Adrenal gland (tissue), 5 donors: ENCODE data around the gene FCHSD2.

Experiments
- CTCF ChIP-seq, 6 experiments: fragments of 450-650 bp in 4 of 6; fragments of 200-600 bp in 2 of 6; sonication (generic) in 1 of 6; IDR thresholded peaks; 1 replicate in 5 of 6; 2 replicates in 1 of 6; pipeline versions ENCODE4 v1.5.1 to v1.8.0; 2016 to 2021; ENCODE audit warnings: antibody characterized with exemption in 6 of 6, mild to moderate bottlenecking in 2 of 6, moderate library complexity in 1 of 6
- POLR2A ChIP-seq, 2 donors: fragments of 450-650 bp; IDR thresholded peaks; one replicate each; pipeline ENCODE4 v1.6.1; 2017; ENCODE audit warnings: antibody characterized with exemption in 2 of 2, mild to moderate bottlenecking in 2 of 2, moderate library complexity in 1 of 2
- donor health status: DM: no; HTN: no; CAD: no.

GRCh38 chr11:72985645-72986044, 156.5 kb downstream of the FCHSD2 start:
- TF ChIP-seq CTCF (IDR thresholded peaks at IDR 0.05) (no peak), POLR2A (IDR thresholded peaks at IDR 0.05) (no peak)
